ENCODE data around the gene MAP1B.

MAP1B gene

GRCh38 chr5:72222521-72222920 lies 115.2 kb downstream of the MAP1B start:
- TF ChIP-seq, protein P1, sequence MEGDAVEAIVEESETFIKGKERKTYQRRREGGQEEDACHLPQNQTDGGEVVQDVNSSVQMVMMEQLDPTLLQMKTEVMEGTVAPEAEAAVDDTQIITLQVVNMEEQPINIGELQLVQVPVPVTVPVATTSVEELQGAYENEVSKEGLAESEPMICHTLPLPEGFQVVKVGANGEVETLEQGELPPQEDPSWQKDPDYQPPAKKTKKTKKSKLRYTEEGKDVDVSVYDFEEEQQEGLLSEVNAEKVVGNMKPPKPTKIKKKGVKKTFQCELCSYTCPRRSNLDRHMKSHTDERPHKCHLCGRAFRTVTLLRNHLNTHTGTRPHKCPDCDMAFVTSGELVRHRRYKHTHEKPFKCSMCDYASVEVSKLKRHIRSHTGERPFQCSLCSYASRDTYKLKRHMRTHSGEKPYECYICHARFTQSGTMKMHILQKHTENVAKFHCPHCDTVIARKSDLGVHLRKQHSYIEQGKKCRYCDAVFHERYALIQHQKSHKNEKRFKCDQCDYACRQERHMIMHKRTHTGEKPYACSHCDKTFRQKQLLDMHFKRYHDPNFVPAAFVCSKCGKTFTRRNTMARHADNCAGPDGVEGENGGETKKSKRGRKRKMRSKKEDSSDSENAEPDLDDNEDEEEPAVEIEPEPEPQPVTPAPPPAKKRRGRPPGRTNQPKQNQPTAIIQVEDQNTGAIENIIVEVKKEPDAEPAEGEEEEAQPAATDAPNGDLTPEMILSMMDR (IDR thresholded peaks at IDR 0.05; ENCODE audit: control insufficient read depth, extremely low read depth, insufficient read depth): no peak
- DNase-seq (ENCODE audit: low read depth): no peak
- H3K4me3 ChIP-seq (ENCODE audit: low read depth, low read length): no peak overlapping the region

DNA sequence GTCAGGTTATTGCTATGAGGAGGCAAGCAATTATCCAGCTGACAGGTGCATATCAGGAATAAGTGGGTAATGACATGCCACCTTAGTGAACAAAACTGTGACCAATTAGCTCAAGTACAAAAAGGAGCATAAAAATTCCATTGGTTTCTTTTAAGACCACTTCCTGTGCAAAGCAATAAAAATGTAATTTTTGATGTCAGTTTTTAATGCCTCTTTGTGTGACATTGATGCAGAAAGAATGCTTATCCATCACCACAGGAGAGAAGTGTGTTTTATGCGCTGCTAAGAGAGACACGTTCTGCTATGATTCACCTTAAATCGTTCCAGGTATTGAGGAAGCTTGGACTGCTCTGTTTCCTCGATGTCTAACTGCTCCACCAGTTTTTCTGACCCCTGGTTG lies 116.1 kb downstream of the MAP1B start:
- TF ChIP-seq, protein P1 (IDR thresholded peaks at IDR 0.05; ENCODE audit: control insufficient read depth, extremely low read depth, insufficient read depth): no peak
- DNase-seq (ENCODE audit: low read depth): no peak
- no peak overlapping the region for H3K4me3 ChIP-seq (ENCODE audit: low read depth, low read length)

DNA sequence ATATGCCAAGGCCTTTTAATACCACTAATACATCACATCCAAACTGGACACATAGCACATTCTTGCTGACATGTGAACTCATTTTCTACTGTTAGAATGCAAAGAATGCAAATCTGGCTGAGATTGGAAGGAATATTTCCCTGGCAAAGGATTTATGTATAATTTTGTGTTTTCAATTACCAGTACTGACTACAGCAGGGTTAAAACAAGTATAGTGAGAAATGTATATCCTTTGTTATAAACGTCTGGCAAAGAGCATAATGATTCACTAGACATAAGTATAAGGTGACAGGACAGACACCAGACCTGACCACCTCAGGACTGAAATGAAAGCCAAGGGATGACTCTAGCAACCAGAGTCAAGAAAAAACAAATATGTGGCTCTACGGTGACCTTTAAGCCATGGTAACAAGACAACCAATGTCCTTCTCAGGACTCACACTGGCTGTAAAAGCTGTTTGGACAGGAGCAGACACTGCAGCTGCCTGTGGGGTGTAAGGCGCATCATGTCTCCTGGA lies 117.7 kb downstream of the MAP1B start:
- DNase-seq (ENCODE audit: low read depth): no peak
- TF ChIP-seq, protein P1 (IDR thresholded peaks at IDR 0.05; ENCODE audit: control insufficient read depth, extremely low read depth, insufficient read depth): no peak
- no peak overlapping the region for H3K4me3 ChIP-seq (ENCODE audit: low read depth, low read length)

GRCh38 chr5:72225741-72226140 lies 118.5 kb downstream of the MAP1B start:
- no peak overlapping the region for H3K4me3 ChIP-seq (ENCODE audit: low read depth, low read length)
- no peak for DNase-seq (ENCODE audit: low read depth)
- TF ChIP-seq, protein P1 (IDR thresholded peaks at IDR 0.05; ENCODE audit: control insufficient read depth, extremely low read depth, insufficient read depth): no peak

- DNase-seq (ENCODE audit: low read depth): no peak
- TF ChIP-seq, protein P1 (IDR thresholded peaks at IDR 0.05; ENCODE audit: control insufficient read depth, extremely low read depth, insufficient read depth): no peak
- H3K4me3 ChIP-seq (ENCODE audit: low read depth, low read length): no peak overlapping the region
Observed at GRCh38 chr5:72226950-72227349, 119.7 kb downstream of the MAP1B start.

DNA sequence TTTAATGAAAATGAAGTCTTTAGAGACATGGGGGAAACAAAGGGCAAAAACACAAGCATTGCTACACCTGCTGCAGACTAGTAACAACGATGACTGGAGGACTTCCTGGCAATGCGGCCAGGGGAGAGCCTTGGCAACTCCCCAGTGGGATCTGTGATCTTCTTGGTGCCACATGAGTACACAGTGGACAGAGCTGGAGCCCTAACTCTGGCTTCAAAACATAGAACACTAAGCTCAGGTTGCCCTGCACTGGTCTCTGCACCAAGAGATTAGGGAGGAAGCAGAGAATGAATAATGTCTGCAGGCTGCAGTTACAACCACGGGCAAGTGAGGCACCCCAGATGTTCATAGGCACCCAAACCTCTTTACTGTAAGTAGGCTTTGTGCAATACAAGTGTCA lies 121.7 kb downstream of the MAP1B start:
- TF ChIP-seq, protein P1 (IDR thresholded peaks at IDR 0.05; ENCODE audit: control insufficient read depth, extremely low read depth, insufficient read depth): no peak
- H3K4me3 ChIP-seq (ENCODE audit: low read depth, low read length): no peak overlapping the region
- DNase-seq (ENCODE audit: low read depth): no peak

- TF ChIP-seq, protein P1 (IDR thresholded peaks at IDR 0.05; ENCODE audit: control insufficient read depth, extremely low read depth, insufficient read depth): no peak
- no peak overlapping the region for H3K4me3 ChIP-seq (ENCODE audit: low read depth, low read length)
- no peak for DNase-seq (ENCODE audit: low read depth)
Observed at GRCh38 chr5:72231991-72232703, 124.9 kb downstream of the MAP1B start.
